ENCODE results near the gene NRCAM.

DNA sequence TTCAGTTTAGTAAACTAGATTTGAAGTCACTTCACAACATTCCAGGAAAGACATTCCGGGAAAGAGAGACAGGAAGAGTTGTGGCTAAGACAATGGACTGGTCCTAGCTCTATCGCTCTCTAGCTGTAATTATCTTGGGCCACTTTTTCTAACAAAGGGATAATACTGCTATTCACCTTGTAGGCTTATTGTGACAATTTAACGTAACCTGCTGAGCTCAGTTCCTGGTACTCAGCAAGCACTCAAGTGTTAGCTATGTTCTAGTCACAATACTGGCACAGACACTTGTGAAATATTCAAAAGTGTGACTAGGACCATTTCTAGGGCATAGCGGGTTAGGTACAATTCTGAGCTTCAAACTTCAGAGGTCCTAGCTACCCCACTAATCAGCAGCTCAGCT is 12.0 kb upstream of the NRCAM start:
- TF ChIP-seq RELA (IDR thresholded peaks at IDR 0.05; ENCODE audit: borderline replicate concordance, partially characterized antibody) (no peak), EP300 (IDR thresholded peaks at IDR 0.05; ENCODE audit: borderline replicate concordance in 1 of 2, control insufficient read depth in 1 of 2, low read depth in 2 of 2, low read length in 2 of 2) (no peak), TBL1XR1 (IDR thresholded peaks at IDR 0.05; ENCODE audit: low read depth, low read length) (no peak), ZBTB11 (CRISPR knock-in tag; IDR thresholded peaks at IDR 0.05) (no peak), BMI1 (IDR thresholded peaks at IDR 0.05; ENCODE audit: borderline replicate concordance) (no peak), BRCA1 (IDR thresholded peaks at IDR 0.05; ENCODE audit: low read depth, low read length) (no peak), MEF2A (IDR thresholded peaks at IDR 0.05; ENCODE audit: insufficient read depth, low read depth, low read length) (no peak), SREBF1 (IDR thresholded peaks at IDR 0.05; ENCODE audit: low read length) (no peak), POLR2AphosphoS5 (IDR thresholded peaks at IDR 0.05; ENCODE audit: low read length) (no peak), TARDBP (IDR thresholded peaks at IDR 0.05; ENCODE audit: borderline replicate concordance) (no peak), ATF7 (IDR thresholded peaks at IDR 0.05; ENCODE audit: low read depth) (no peak), MXI1 (IDR thresholded peaks at IDR 0.05; ENCODE audit: low read depth, low read length) (no peak)
- TF ChIP-seq, protein P1, sequence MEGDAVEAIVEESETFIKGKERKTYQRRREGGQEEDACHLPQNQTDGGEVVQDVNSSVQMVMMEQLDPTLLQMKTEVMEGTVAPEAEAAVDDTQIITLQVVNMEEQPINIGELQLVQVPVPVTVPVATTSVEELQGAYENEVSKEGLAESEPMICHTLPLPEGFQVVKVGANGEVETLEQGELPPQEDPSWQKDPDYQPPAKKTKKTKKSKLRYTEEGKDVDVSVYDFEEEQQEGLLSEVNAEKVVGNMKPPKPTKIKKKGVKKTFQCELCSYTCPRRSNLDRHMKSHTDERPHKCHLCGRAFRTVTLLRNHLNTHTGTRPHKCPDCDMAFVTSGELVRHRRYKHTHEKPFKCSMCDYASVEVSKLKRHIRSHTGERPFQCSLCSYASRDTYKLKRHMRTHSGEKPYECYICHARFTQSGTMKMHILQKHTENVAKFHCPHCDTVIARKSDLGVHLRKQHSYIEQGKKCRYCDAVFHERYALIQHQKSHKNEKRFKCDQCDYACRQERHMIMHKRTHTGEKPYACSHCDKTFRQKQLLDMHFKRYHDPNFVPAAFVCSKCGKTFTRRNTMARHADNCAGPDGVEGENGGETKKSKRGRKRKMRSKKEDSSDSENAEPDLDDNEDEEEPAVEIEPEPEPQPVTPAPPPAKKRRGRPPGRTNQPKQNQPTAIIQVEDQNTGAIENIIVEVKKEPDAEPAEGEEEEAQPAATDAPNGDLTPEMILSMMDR (IDR thresholded peaks at IDR 0.05 in 2 of 3, conservative IDR thresholded peaks at IDR 0.05 in 1 of 3; ENCODE audit: control insufficient read depth in 2 of 3, extremely low read depth in 1 of 3, insufficient read depth in 1 of 3, low read depth in 3 of 3, low read length in 3 of 3) = no peak
